Esophagus muscularis mucosa (tissue), 4 donors: ENCODE results near the gene PDXK. TPM values are rescaled to one million over a fixed set of nuclear protein-coding genes. Genes with fewer than 3 reads are reported as not detected.

Experiments
- DNase-seq: peaks from one replicate; pipeline ENCODE4 v3.0.0-alpha.2; 2017; ENCODE audit errors: extremely low spot score
- H3K27ac ChIP-seq, 4 donors: fragments of 200-600 bp; sonication (generic); replicated peaks in 1 of 4; 1 replicate in 3 of 4; 2 replicates in 1 of 4; pipeline ENCODE4 v1.5.1; 2016 to 2019; ENCODE audit warnings: mild to moderate bottlenecking in 1 of 4
- H3K27me3 ChIP-seq, 4 donors: fragments of 200-600 bp; sonication (generic); one replicate each; pipeline versions ENCODE4 v1.5.1 to v1.6.0; 2016 to 2019
- H3K36me3 ChIP-seq, 4 donors: fragments of 200-600 bp; sonication (generic); one replicate each; pipeline ENCODE4 v1.5.1; 2016 to 2019
- H3K4me1 ChIP-seq, 4 donors: fragments of 200-600 bp; sonication (generic); one replicate each; pipeline ENCODE4 v1.5.1; 2016 to 2019
- H3K4me3 ChIP-seq, 4 donors: fragments of 200-600 bp; sonication (generic); 1 replicate in 2 of 4; 2 replicates in 2 of 4; pipeline ENCODE4 v1.5.1; 2016 to 2019; ENCODE audit warnings: mild to moderate bottlenecking in 4 of 4, moderate library complexity in 1 of 4
- H3K9me3 ChIP-seq, 4 donors: fragments of 200-600 bp; sonication (generic); 1 replicate in 3 of 4; 2 replicates in 1 of 4; pipeline ENCODE4 v1.5.1; 2016 to 2019
- EP300 ChIP-seq: sonication (generic); formaldehyde crosslinking; IDR thresholded peaks from one replicate; pipeline ENCODE4 v1.6.1; 2017; ENCODE audit warnings: antibody characterized with exemption
- POLR2A ChIP-seq: fragments of 450-650 bp; IDR thresholded peaks from one replicate; pipeline ENCODE4 v1.6.1; 2017; ENCODE audit warnings: antibody characterized with exemption, moderate library complexity, mild to moderate bottlenecking, low read depth
- POLR2AphosphoS5 ChIP-seq, 2 donors: sonication (generic); formaldehyde crosslinking; IDR thresholded peaks; one replicate each; pipeline ENCODE4 v1.6.1; 2017; ENCODE audit warnings: antibody characterized with exemption in 2 of 2
- WGBS: methylation state at CpG from one replicate; pipeline ENCODE4 v1.1.5; 2018; 5-methylcytosine and 5-hydroxymethylcytosine counted together
- intact Hi-C: fragments of 100-400 bp; cut with DNase I; formaldehyde crosslinking; loops from one replicate; pipeline ENCODE4 v1.15.1; 2023
- total RNA-seq, 4 donors: library from RNA; depleted of rRNA; stranded (reverse); fragments of >200 nt; gene quantifications; one replicate each; pipeline versions ENCODE4 v1.1.0 to v1.2.1, GENCODE V29; 2016
- TF ChIP-seq, protein P1 (sequence below), 3 experiments: fragments of 200-600 bp in 2 of 3; fragments of 450-650 bp in 1 of 3; sonication (generic) in 2 of 3; IDR thresholded peaks; one replicate each; pipeline ENCODE4 v1.5.1; 2017 to 2019; ENCODE audit warnings: antibody characterized with exemption in 3 of 3, mild to moderate bottlenecking in 2 of 3, moderate library complexity in 1 of 3

The PDXK gene
- total RNA-seq, 4 donors from 2014 or later = 22.4 to 40.9 (median 31.8) TPM

DNA sequence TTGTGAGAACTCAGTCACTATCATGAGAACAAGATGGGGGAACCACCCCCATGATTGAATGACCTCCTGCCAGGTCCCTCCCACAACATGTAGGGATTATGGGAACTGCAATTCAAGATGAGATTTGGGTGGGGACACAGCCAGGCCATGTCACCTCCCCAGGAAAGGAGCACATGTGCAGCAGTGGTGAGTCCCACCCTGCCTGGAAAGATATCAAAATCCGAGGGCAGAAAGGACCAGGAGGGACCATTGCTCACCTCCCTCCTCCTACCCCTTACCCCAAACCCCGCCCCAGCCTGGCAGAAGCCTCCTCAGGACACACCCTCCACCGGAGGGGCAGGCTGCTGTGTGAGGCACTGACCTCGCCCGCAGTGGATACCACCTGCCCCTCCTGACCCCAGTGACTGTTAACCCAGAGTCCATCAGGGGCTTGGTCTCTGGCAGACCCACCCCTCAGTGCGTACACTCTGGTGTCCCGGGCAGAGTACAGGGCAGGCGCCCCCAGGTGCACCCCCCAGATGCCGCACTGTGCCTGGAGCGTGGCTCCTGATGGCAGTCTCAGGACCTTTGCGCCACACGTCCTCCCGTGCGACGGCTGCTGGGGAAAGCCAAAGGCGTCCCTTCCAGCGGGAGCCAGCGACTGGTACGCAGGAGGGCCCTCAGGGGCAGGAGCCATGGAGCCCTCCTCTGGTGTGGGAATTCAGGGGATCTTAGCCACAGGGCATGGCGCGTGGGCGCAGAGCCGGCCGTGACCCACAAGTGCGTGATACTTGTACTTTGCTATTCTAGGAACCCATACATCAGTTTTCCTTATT lies 20.9 kb downstream of the PDXK start:
- Histone ChIP-seq H3K4me3 (no peak overlapping the region), H3K36me3 (peaks cover 5 to 52% (median 42%) of the 10 kb centered on the region in 4 donors), H3K4me1 (peaks cover 5 to 30% (median 14%) of the 10 kb centered on the region in 4 donors), H3K27ac (peak overlapping the region; percentile 40 to 73 (median 65)), H3K27me3 (no peaks in the 10 kb centered on the region), H3K9me3 (no peaks in the 10 kb centered on the region)
- intact Hi-C loops = no loop called here
- no peak for DNase-seq
- TF ChIP-seq POLR2AphosphoS5 (IDR thresholded peaks at IDR 0.05) (no peak), POLR2A (no peak), EP300 (no peak)
- TF ChIP-seq, protein P1, sequence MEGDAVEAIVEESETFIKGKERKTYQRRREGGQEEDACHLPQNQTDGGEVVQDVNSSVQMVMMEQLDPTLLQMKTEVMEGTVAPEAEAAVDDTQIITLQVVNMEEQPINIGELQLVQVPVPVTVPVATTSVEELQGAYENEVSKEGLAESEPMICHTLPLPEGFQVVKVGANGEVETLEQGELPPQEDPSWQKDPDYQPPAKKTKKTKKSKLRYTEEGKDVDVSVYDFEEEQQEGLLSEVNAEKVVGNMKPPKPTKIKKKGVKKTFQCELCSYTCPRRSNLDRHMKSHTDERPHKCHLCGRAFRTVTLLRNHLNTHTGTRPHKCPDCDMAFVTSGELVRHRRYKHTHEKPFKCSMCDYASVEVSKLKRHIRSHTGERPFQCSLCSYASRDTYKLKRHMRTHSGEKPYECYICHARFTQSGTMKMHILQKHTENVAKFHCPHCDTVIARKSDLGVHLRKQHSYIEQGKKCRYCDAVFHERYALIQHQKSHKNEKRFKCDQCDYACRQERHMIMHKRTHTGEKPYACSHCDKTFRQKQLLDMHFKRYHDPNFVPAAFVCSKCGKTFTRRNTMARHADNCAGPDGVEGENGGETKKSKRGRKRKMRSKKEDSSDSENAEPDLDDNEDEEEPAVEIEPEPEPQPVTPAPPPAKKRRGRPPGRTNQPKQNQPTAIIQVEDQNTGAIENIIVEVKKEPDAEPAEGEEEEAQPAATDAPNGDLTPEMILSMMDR (IDR thresholded peaks at IDR 0.05) = no peak
- WGBS = 88% methylated on average over 12 of the region's 25 CpGs

DNA sequence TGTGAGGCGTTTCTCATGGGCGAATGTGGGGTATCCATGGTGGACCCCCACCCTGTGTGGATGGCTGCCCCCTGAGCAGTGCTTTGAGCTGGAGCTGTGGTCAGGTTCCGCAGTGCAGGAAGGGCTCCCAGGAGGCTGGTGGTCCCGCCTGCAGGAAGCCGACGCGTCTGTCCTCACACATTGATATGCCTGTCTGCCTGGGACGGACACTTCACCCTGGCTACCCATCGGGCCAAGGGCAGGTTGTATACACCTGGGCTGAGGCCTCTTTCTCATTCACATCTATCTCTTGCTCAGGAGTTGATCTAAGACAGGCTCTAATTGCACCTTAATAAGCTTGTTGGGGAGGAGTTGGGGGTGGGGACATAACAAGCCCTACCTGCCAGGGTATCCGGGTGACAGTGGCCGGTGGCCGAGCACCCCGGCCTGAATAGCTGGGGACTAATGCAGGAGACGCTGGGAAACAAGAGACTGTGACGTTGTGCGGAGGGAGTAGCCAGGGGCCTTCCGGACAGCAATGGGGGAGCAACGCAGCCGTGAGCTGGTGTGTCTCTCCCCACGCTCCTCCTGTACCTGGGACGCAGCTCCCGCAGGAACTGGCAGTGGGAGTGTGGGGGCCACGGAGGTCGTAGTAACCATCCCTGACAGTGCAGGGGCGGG lies 21.7 kb downstream of the PDXK start:
- TF ChIP-seq, protein P1 (IDR thresholded peaks at IDR 0.05) = no peak
- no peak for TF ChIP-seq EP300
- TF ChIP-seq POLR2A = no peak
- TF ChIP-seq POLR2AphosphoS5 (IDR thresholded peaks at IDR 0.05) = no peak

DNA sequence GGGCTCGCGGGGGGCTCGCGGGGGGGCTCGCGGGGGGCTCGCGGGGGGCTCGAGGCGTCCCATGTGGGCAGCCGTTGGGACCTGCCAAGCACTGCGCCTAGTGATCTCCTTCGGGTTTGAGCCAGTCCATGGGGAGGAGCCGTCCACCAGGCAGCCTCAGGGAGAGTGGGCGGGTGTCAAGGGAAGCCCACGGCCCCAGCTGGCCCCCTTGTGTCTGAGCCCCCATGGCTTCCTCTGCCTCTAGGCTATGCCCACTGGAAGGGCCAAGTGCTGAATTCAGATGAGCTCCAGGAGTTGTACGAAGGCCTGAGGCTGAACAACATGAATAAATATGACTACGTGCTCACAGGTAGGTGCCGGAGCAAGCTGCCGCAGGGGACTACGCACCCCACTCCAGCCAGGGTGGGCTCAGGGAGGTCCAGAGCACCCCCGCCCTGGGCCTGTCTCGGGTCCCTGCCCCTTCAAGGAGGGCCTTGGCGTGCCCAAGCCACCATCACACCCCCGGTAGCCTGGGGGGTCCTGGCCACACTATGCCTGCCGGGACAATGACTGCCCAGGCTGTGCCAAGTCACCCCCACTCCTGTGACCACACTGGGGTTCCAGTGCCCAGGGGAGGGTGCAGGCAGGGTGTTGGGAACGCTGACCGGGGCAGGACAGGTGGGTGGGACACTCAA lies 22.6 kb downstream of the PDXK start:
- H3K27me3 ChIP-seq = no peaks in the 10 kb centered on the region
- peak overlapping the region in 1 of 4 donors; percentile 35 for H3K27ac ChIP-seq
- TF ChIP-seq POLR2A = no peak
- TF ChIP-seq POLR2AphosphoS5 (IDR thresholded peaks at IDR 0.05) = no peak
- TF ChIP-seq EP300 = no peak
- TF ChIP-seq, protein P1 (IDR thresholded peaks at IDR 0.05) = no peak
- intact Hi-C loops = no loop called here
- WGBS = 63% methylated on average over 11 of the region's 28 CpGs
- H3K4me1 ChIP-seq = peaks cover 0 to 17% (median 4%) of the 10 kb centered on the region in 4 donors
- no peak for DNase-seq
- H3K36me3 ChIP-seq = peaks cover 5 to 68% (median 54%) of the 10 kb centered on the region in 4 donors
- no peaks in the 10 kb centered on the region for H3K9me3 ChIP-seq
- no peak overlapping the region for H3K4me3 ChIP-seq

More for the DNA sequence above, 21.7 kb downstream of the PDXK start:
- H3K27me3 ChIP-seq = no peaks in the 10 kb centered on the region
- peak overlapping the region; percentile 52 to 73 (median 65) for H3K27ac ChIP-seq
- peaks cover 0 to 22% (median 6%) of the 10 kb centered on the region in 4 donors for H3K4me1 ChIP-seq
- H3K36me3 ChIP-seq = peaks cover 5 to 59% (median 47%) of the 10 kb centered on the region in 4 donors
- peak overlapping the region in 2 of 4 donors; percentile 5 to 30 for H3K4me3 ChIP-seq
- no peak for DNase-seq
- WGBS = 44% methylated on average over 15 of the region's 25 CpGs
- H3K9me3 ChIP-seq = no peaks in the 10 kb centered on the region
- intact Hi-C loops = no loop called here

DNA sequence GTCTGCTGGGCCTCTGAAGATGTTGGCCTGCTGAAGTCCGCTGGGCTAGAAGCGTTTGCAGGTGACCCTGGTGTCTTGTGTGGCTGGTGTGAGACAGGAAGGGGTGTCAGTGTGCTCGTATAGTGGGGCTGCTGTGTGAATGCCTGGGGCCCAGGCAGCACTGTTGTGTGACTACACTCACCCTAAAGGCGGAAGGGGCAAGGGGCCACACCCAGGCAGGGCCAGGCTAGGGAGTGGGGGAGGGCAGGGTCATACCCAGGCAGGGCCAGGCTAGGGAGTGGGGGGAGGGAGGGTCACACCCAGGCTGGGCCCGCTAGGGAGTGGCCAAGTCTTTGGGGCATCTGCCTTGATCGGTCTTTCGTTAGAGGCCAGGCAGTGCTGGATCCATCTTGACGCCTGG lies 25.0 kb downstream of the PDXK start:
- DNase-seq = no peak
- intact Hi-C loops = no loop called here
- no peaks in the 10 kb centered on the region for H3K27me3 ChIP-seq
- TF ChIP-seq, protein P1 (IDR thresholded peaks at IDR 0.05) = no peak
- no peak for TF ChIP-seq POLR2AphosphoS5 (IDR thresholded peaks at IDR 0.05)
- no peak for TF ChIP-seq POLR2A
- TF ChIP-seq EP300 = no peak
- no peaks in the 10 kb centered on the region for H3K9me3 ChIP-seq
- H3K4me1 ChIP-seq = peaks cover 0 to 17% (median 4%) of the 10 kb centered on the region in 4 donors
- 98% methylated on average over 5 of the region's 8 CpGs for WGBS
- no peak overlapping the region for H3K27ac ChIP-seq
- H3K36me3 ChIP-seq = peaks cover 6 to 74% (median 64%) of the 10 kb centered on the region in 4 donors
- no peak overlapping the region for H3K4me3 ChIP-seq
